Thoracic aorta (tissue), 2 donors: Measurements from ENCODE around the gene GLO1. TPM values are rescaled to one million over a fixed set of nuclear protein-coding genes. Genes with fewer than 3 reads are reported as not detected.

Source experiments
- ATAC-seq: fragments of 150-250 bp; one replicate; pipeline ENCODE4 v1.8.0; 2017; ENCODE audit warnings: low read depth; ENCODE audit not compliant: insufficient number of reproducible peaks, low FRiP score
- DNase-seq: peaks from one replicate; pipeline ENCODE4 v3.0.0-alpha.2; 2020; ENCODE audit warnings: low spot score
- H3K27ac ChIP-seq, 2 donors: fragments of 200-600 bp; sonication (generic); 1 replicate in 1 of 2; 2 replicates in 1 of 2; pipeline ENCODE4 v1.5.1; 2016; ENCODE audit warnings: mild to moderate bottlenecking in 2 of 2, moderate library complexity in 2 of 2
- H3K27me3 ChIP-seq: fragments of 200-600 bp; sonication (generic); replicated peaks from 2 replicates; pipeline ENCODE4 v1.6.0; 2016; ENCODE audit warnings: mild to moderate bottlenecking; ENCODE audit not compliant: insufficient read depth
- H3K36me3 ChIP-seq: fragments of 200-600 bp; sonication (generic); one replicate; pipeline ENCODE4 v1.5.1; 2016
- H3K4me1 ChIP-seq, 2 donors: fragments of 200-600 bp; sonication (generic); 1 replicate in 1 of 2; 2 replicates in 1 of 2; pipeline versions ENCODE4 v1.5.1 to v1.6.0; 2016; ENCODE audit warnings: low read depth in 2 of 2, mild to moderate bottlenecking in 1 of 2; ENCODE audit not compliant: control insufficient read depth in 1 of 2
- H3K4me3 ChIP-seq: fragments of 200-600 bp; sonication (generic); 2 replicates; pipeline ENCODE4 v1.5.1; 2016; ENCODE audit warnings: mild to moderate bottlenecking
- H3K9me3 ChIP-seq: fragments of 200-600 bp; sonication (generic); 2 replicates; pipeline ENCODE4 v1.5.1; 2016
- CTCF ChIP-seq: fragments of 200-600 bp; sonication (generic); IDR thresholded peaks from one replicate; pipeline ENCODE4 v1.5.1; 2019; ENCODE audit warnings: antibody characterized with exemption
- total RNA-seq, 2 donors: library from RNA; depleted of rRNA; stranded (reverse); fragments of >200 nt; gene quantifications; one replicate each; pipeline versions ENCODE4 v1.1.0 to v1.2.3, GENCODE V29; 2016

The GLO1 gene
- total RNA-seq, 2 donors from 2014 or later, result 47.7 to 63.1 TPM

GRCh38 chr6:38634518-38634917, 68.4 kb downstream of the GLO1 start:
- no peak for TF ChIP-seq CTCF
- Histone ChIP-seq H3K27ac (no peak overlapping the region), H3K4me1 (peaks cover 4 to 23% of the 10 kb centered on the region in 2 donors), H3K27me3 (no peaks in the 10 kb centered on the region), H3K9me3 (no peaks in the 10 kb centered on the region), H3K36me3 (no peaks in the 10 kb centered on the region), H3K4me3 (no peak overlapping the region)
- no peak for ATAC-seq
- DNase-seq, result no peak

- Histone ChIP-seq H3K27ac (no peak overlapping the region), H3K36me3 (no peaks in the 10 kb centered on the region), H3K4me1 (peaks cover 0 to 11% of the 10 kb centered on the region in 2 donors), H3K27me3 (no peaks in the 10 kb centered on the region), H3K4me3 (no peak overlapping the region), H3K9me3 (no peaks in the 10 kb centered on the region)
- ATAC-seq (no peak), DNase-seq (no peak)
- TF ChIP-seq CTCF, result no peak
These were observed 70.5 kb downstream of the GLO1 start for GRCh38 chr6:38632490-38632889.

- Histone ChIP-seq H3K4me1 (peaks cover 0 to 11% of the 10 kb centered on the region in 2 donors), H3K9me3 (no peaks in the 10 kb centered on the region), H3K36me3 (no peaks in the 10 kb centered on the region), H3K4me3 (no peak overlapping the region), H3K27me3 (no peaks in the 10 kb centered on the region), H3K27ac (no peak overlapping the region)
- ATAC-seq (no peak), DNase-seq (no peak)
- no peak for TF ChIP-seq CTCF
These were observed 71.7 kb downstream of the GLO1 start for GRCh38 chr6:38631186-38631783.

Other genes starting within 250 kb of the GLO1 start
- 10 to 100 TPM; 30.1 to 45.8 TPM for gene BTBD9, start 63.2 kb downstream of the GLO1 start, total RNA-seq
- gene DNAH8, start 12.2 kb upstream of the GLO1 start, total RNA-seq, result under 1 TPM in 1 of 2 donors, not detected in 1; 0.14 TPM